ENCODE results near the gene SLK. TPM values are rescaled to one million over a fixed set of nuclear protein-coding genes. Genes with fewer than 3 reads are reported as not detected.

The SLK gene
- total RNA-seq, 2 experiments from 2014 or later: 17.8 to 19.2 TPM

- H3K27me3 Mint-ChIP-seq: no peaks in the 10 kb centered on the region
- no peak for TF ChIP-seq CTCF (IDR thresholded peaks at IDR 0.05)
- H3K36me3 Mint-ChIP-seq (ENCODE audit: low read depth): no peaks in the 10 kb centered on the region
- DNase-seq (no peak), ATAC-seq (no peak)
- ChIA-PET CTCF (no interaction called here), POLR2A (no interaction called here)
- no peak overlapping the region for H3K4me3 Mint-ChIP-seq
- H3K4me1 Mint-ChIP-seq (ENCODE audit: low read depth): no peaks in the 10 kb centered on the region
- no peak overlapping the region for H3K27ac Mint-ChIP-seq
- intact Hi-C loops (cut with micrococcal nuclease): no loop called here
- no peaks in the 10 kb centered on the region for H3K9me3 Mint-ChIP-seq
Observed at GRCh38 chr10:104053201-104053600, 86.3 kb downstream of the SLK start.

- no peaks in the 10 kb centered on the region for H3K9me3 Mint-ChIP-seq
- H3K36me3 Mint-ChIP-seq (ENCODE audit: low read depth): no peaks in the 10 kb centered on the region
- ChIA-PET POLR2A (no interaction called here), CTCF (no interaction called here)
- ATAC-seq (no peak), DNase-seq (no peak)
- TF ChIP-seq CTCF (IDR thresholded peaks at IDR 0.05): no peak
- H3K27me3 Mint-ChIP-seq: no peaks in the 10 kb centered on the region
- no peaks in the 10 kb centered on the region for H3K4me1 Mint-ChIP-seq (ENCODE audit: low read depth)
- H3K27ac Mint-ChIP-seq: no peak overlapping the region
- H3K4me3 Mint-ChIP-seq: no peak overlapping the region
- intact Hi-C loops (cut with micrococcal nuclease): no loop called here
Observed at GRCh38 chr10:104054430-104054829, 87.5 kb downstream of the SLK start.

GRCh38 chr10:104056619-104057273 lies 89.8 kb downstream of the SLK start:
- no peak for TF ChIP-seq CTCF (IDR thresholded peaks at IDR 0.05)
- no peaks in the 10 kb centered on the region for H3K9me3 Mint-ChIP-seq
- intact Hi-C loops (cut with micrococcal nuclease): no loop called here
- no peak overlapping the region for H3K27ac Mint-ChIP-seq
- POLR2A ChIA-PET: interaction anchor here (0.6 to 1.2 kb wide), 2 partner anchors 10 to 19 kb away, joined by 3 to 4 read pairs; no protein-coding TSS in a partner anchor
- no peaks in the 10 kb centered on the region for H3K27me3 Mint-ChIP-seq
- no peaks in the 10 kb centered on the region for H3K4me1 Mint-ChIP-seq (ENCODE audit: low read depth)
- no peaks in the 10 kb centered on the region for H3K36me3 Mint-ChIP-seq (ENCODE audit: low read depth)
- no peak overlapping the region for H3K4me3 Mint-ChIP-seq
- CTCF ChIA-PET: interaction anchor here (1.2 kb wide), 1 partner anchor 169 kb away, joined by 4 read pairs; no protein-coding TSS in a partner anchor
- ATAC-seq: no peak
- no peak for DNase-seq

GRCh38 chr10:104057717-104058116 lies 90.8 kb downstream of the SLK start:
- DNase-seq: no peak
- no peak for TF ChIP-seq CTCF (IDR thresholded peaks at IDR 0.05)
- Mint-ChIP-seq H3K9me3 (no peaks in the 10 kb centered on the region), H3K27ac (no peak overlapping the region), H3K4me3 (no peak overlapping the region), H3K4me1 (ENCODE audit: low read depth) (no peaks in the 10 kb centered on the region), H3K27me3 (no peaks in the 10 kb centered on the region), H3K36me3 (ENCODE audit: low read depth) (no peaks in the 10 kb centered on the region)
- POLR2A ChIA-PET: interaction anchor here (0.7 kb wide), 1 partner anchor 23 kb away, joined by 4 read pairs; no protein-coding TSS in a partner anchor
- no peak for ATAC-seq
- CTCF ChIA-PET: no interaction called here
- intact Hi-C loops (cut with micrococcal nuclease): no loop called here

GRCh38 chr10:104059364-104059763 lies 92.4 kb downstream of the SLK start:
- ChIA-PET POLR2A (no interaction called here), CTCF (interaction anchor here (0.8 to 1.2 kb wide), 2 partner anchors 182 to 373 kb away, joined by 3 read pairs; no protein-coding TSS in a partner anchor)
- Mint-ChIP-seq H3K36me3 (ENCODE audit: low read depth) (no peaks in the 10 kb centered on the region), H3K27me3 (peaks cover 1% of the 10 kb centered on the region), H3K9me3 (no peaks in the 10 kb centered on the region), H3K4me3 (no peak overlapping the region), H3K27ac (no peak overlapping the region), H3K4me1 (ENCODE audit: low read depth) (no peaks in the 10 kb centered on the region)
- no peak for ATAC-seq
- TF ChIP-seq CTCF (IDR thresholded peaks at IDR 0.05): no peak
- DNase-seq: no peak
- intact Hi-C loops (cut with micrococcal nuclease): no loop called here

All from activated CD8-positive, alpha-beta T cell treated with anti-CD3 and anti-CD28 coated beads for 36 hours (primary cell).